SU-DHL-6 (cell line): ENCODE measurements around the gene DGKB.

Source experiments
- CTCF ChIP-seq: fragments of 200-600 bp; sonication (generic); IDR thresholded peaks from one replicate; pipeline ENCODE4 v1.5.1; 2017; ENCODE audit warnings: antibody characterized with exemption, mild to moderate bottlenecking, low read length, moderate library complexity; ENCODE audit not compliant: insufficient read depth, poor library complexity, severe bottlenecking
- EZH2phosphoT487 ChIP-seq: fragments of 200-600 bp; sonication (generic), shearing (Covaris generic); conservative IDR thresholded peaks from 2 replicates; pipeline ENCODE4 v1.6.1; 2018; ENCODE audit warnings: mild to moderate bottlenecking, antibody characterized with exemption, low read length, moderate library complexity, mixed read lengths

GRCh38 chr7:14765731-14766130 lies 136.8 kb downstream of the DGKB start:
- TF ChIP-seq CTCF (no peak), EZH2phosphoT487 (no peak)
